Renal cortex interstitium (tissue), 11 donors: ENCODE results near the gene SMYD2. TPM values are rescaled to one million over a fixed set of nuclear protein-coding genes. Genes with fewer than 3 reads are reported as not detected.

Experiments used
- DNase-seq, 11 donors: peaks; one replicate each; pipeline ENCODE4 v3.0.0-alpha.2; 2013; ENCODE audit warnings: low read depth in 9 of 11, low spot score in 4 of 11; ENCODE audit errors: extremely low read depth in 1 of 11
- polyA plus RNA-seq, 3 donors: library from polyadenylated mRNA; unstranded; fragments of 120-200 nt; gene quantifications; one replicate each; pipeline ENCODE4 v1.2.1, GENCODE V29; 2013; ENCODE audit not compliant: insufficient read length in 3 of 3

Gene SMYD2
- polyA plus RNA-seq, 3 donors, result 40.3 to 57.0 (median 44.0) TPM

DNA sequence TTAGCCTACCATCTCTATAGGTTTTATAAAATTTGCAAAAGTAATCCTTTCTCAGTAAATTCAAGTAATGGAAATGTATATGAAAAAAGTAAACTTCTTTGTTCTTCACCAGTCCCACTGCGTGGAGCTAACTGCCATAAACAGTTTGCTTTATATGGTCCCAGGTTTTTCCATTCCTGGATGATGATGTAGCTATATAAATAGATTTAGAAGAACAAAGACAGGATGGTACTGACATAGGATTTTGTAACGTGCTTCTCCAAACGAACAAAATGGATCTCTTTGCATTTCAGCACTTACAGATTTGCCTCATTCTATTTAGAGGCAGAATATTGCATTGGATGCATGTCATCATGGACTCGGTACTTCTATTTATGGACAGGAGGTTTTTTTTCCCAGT lies 57.3 kb downstream of the SMYD2 start:
- no peak for DNase-seq

DNA sequence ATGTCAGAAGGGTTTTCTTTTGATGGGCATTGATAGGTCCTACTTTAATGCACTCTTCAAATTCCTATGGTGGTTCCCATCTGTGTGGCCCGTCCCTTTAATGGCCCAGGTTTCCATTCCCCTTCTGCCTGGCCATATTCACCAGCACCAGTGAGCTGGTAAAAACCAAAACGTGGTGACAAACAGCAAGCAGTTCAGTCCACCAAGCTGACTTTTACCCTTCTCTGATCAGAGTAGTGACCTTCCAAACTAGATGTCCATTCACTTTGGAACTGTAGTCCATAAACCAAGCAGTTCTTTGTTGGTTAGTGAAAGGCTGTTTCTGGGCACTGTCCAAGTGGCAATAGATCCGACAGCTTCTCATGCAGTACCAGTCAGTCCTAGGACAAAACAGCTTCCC lies 60.5 kb downstream of the SMYD2 start:
- DNase-seq, result no peak

DNA sequence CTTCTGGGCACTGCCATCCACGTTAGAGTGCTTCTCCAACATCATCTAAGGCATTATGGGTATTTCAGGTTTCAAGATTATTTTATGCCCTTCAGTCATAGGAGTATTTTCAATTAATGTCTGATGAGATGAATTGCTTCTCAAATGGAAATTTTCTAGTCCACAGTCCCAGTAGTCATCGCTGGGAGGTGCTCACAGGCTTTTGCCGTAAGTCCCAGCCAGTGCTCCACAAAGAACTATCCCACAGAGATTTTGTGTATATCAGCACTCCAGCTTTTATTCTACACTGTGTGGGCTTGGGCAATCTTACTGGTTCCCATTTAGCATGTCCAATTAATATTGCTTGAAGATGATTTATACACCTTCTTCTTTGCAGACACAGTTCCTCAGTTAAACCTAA lies 61.0 kb downstream of the SMYD2 start:
- DNase-seq, result no peak

- DNase-seq, result no peak
Observed at GRCh38 chr1:214342525-214342924, 61.6 kb downstream of the SMYD2 start.

DNA sequence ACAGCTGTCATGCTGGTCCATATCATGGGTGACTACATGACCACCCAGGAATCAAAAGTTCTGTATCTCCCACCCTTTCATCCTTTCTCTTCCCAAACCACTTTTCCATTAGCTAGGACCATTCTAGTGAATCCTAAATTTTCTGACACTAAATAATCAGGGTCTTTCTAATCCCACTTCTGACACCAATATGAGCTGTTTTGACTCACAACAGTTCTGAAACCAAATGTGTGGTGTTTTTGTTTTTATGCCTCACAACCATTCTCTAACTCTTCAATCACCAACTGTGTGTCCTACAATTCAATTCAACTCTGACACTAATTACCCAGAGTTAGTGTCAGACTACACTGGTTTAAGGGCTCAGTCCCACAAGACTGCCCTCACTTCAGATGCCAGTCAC lies 63.9 kb downstream of the SMYD2 start:
- no peak for DNase-seq

DNA sequence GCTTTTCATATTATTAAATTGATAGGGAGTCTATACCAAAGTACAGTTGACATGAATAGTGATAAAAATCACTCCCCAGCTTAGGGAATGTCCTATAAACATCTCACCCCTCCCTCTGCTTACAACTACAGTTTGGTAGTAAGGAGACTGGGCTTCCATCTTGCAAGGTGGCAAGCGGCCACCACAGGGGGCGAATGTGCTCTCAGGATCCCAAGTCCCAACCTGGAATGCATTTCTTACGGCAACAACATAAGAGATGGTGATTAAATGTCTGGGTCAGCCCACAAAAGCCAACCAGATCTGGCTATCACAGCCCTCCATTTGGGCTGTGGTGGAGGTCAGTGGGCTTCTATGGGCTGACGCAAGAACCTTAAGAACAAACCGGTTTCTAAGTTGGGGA lies 68.0 kb downstream of the SMYD2 start:
- no peak for DNase-seq

DNA sequence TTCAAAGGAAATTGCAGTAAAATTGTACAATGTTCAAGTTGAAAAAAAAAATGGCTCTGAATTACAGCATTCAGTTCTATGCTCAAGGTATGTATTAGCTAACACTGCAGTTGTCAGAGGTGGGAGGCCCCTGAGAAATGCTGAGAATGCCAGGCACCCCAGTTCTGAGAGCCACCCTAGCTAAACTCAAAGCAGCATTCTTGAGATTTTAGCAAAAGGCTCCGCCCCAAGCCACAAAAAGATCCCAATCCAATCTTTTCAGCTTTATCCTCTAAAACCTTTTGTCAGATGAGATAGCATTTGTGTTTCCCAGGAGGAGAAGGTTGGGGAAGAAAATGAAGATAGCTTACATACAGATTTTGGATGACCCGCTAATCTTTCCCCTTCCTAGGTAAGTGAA lies 68.8 kb downstream of the SMYD2 start:
- no peak for DNase-seq

- DNase-seq, result no peak
Observed at GRCh38 chr1:214351551-214352277, 70.8 kb downstream of the SMYD2 start.

DNA sequence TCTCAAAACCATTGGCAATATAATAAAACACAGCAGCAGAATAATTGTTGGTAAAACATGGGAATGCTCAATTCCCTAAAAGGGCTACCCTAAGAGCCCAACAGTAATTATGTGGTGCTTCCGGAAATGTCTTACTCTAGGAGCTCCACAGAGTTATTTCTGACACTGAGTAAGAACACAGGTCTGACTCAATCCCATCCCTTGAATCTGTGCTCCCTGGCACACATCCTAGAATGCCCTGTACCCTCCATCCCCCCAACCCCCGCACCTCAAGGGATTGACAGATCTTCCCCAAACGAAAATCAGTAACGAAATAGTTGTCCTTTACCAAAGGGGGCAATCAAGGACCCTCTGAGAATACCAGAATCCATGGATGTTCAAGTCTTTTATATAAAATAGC lies 71.9 kb downstream of the SMYD2 start:
- no peak for DNase-seq

DNA sequence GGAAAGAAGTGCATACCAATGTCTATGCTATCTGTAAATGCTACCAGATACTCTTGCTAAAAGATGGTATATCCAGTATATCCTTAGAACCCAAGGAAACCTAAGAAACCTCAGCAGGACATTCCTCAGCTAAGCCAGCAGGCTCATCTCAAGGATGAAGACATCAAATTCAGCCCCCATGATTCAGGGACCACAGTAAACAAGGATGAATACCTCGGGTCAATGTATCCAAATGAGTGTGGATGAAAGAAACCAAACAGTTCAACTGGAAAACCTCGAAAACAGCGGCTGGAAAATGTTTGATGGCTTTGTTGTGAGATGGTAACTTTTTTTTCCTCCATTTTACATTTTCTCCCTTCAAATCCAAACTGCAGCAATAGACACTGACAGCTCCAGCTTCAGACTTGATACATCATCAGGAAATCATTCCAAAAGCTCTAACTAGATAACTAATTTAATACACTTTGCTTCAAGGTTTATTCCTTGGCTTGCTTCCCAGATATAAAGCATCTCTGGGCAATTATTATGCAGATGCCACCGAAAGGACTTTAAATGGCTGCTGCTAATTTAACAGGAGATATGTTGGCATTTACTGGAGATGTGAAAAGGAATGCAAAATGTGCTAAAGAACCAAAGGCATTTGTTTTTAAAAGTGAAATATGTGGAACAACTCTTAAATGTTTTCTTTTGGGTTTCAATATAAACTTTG lies 73.6 kb downstream of the SMYD2 start:
- no peak for DNase-seq

DNA sequence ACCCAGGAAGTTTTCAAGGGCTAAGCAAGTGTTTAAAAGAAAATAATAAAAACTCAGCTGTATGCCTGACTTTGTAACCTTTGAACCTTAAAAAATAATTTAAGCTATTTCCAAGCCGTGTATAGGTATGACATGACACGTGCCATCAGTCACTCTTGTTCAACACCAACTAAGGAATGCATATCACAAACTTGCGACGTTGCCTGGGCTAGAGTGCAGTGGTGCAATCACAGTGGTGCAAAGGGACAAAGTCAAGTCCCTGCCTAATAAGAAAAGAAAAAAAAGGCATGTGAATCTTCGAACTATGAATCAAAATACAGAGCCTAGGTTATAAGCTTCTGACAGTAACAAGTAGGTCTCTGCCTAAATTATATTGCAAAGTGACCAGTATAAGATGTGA lies 79.2 kb downstream of the SMYD2 start:
- no peak for DNase-seq

GRCh38 chr1:214360525-214361164 lies 79.7 kb downstream of the SMYD2 start:
- DNase-seq, result no peak

DNA sequence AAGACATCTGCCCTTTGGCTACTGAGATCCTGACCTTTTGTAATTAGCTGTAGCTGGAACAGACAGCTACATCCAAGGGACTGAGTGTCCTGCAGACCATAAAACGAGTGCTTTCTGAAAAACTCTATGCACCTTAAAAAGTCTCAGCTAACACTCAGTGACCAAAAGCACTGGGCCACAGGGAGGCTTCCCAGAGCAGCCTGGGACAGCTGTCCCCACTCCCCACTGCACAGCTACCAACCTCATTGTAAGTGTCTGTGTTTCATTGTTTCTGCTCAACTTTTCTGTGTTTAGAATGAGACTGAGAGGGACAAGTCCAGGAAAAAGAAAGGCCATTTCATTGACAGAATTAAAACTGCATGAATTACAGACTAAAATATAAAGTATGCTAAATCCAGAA lies 80.7 kb downstream of the SMYD2 start:
- no peak for DNase-seq

GRCh38 chr1:214362188-214362882 lies 81.4 kb downstream of the SMYD2 start:
- DNase-seq, result no peak

DNA sequence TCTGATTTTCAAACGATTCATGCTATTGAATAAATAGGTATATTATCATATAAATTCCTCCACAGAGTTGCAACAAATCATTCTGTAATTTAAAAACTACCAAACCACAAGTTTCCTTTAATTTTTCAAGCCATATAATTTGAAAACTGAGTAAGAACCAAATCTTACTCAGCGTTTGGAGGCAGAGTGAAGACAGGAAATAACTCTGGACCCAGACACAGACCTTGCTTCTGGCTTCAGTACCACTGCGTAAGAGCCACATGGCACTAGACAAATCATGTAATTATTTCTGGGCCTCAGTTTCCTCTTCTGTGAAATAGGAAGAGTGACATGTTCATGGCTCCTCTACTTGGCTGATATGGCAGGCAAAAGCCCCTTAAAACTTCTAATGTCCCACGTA lies 82.4 kb downstream of the SMYD2 start:
- DNase-seq, result no peak

- DNase-seq, result no peak
Observed at GRCh38 chr1:214364386-214364785, 83.4 kb downstream of the SMYD2 start.

- no peak for DNase-seq
Observed at GRCh38 chr1:214364786-214365295, 83.9 kb downstream of the SMYD2 start.

DNA sequence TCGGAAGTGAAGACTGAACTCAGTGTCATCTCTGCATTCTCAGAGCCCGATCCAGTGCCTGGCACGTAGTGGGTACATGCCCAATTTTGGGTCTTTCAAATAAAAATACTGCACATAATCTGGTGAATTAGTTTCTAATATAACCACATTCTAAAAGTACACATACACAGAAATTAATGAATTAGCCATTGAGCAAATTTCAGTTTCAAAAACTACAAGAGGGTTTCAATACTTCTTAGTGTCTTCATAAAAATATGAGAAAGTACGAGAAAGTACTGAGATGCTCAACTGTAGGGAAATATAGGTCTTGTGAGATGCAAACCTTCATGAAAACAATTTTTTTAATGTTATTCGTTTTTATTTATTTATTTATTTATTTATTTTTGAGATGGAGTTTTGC lies 86.9 kb downstream of the SMYD2 start:
- DNase-seq, result no peak

- DNase-seq, result no peak
Observed at GRCh38 chr1:214369364-214369763, 88.4 kb downstream of the SMYD2 start.

- DNase-seq, result no peak
Observed at GRCh38 chr1:214370615-214371014, 89.7 kb downstream of the SMYD2 start.
